Activated CD4-positive, alpha-beta memory T cell treated with anti-CD3 and anti-CD28 coated beads for 36 hours (primary cell): ENCODE results near the gene FAM227B. TPM values are rescaled to one million over a fixed set of nuclear protein-coding genes. Genes with fewer than 3 reads are reported as not detected.
"Not testable (repeated sequence)": the region's sequence is repeated elsewhere in the genome, so short reads cannot be mapped to it uniquely, and the experiment has no call there.

Experiments used
- CTCF ChIA-PET: fragments of 350-600 bp; sonication (Branson Sonifier 250); formaldehyde crosslinking; loops from one replicate; lab custom pipeline; 2021; ENCODE audit warnings: antibody characterized with exemption, inconsistent platforms; lab: Charles Lee
- POLR2A ChIA-PET: fragments of 350-600 bp; sonication (Branson Sonifier 250); formaldehyde crosslinking; loops from one replicate; lab custom pipeline; 2021; ENCODE audit warnings: antibody characterized with exemption; lab: Charles Lee
- DNase-seq: peaks from one replicate; pipeline ENCODE4 v3.0.0-alpha.2; 2020
- H3K27ac Mint-ChIP-seq: one replicate; pipeline ENCODE4 v1.8.0; 2021; ENCODE audit warnings: mixed read lengths
- H3K27me3 Mint-ChIP-seq: one replicate; pipeline ENCODE4 v1.8.0; 2021; ENCODE audit warnings: mixed read lengths
- H3K36me3 Mint-ChIP-seq: one replicate; pipeline ENCODE4 v1.8.0; 2021; ENCODE audit warnings: mixed read lengths
- H3K4me1 Mint-ChIP-seq: one replicate; pipeline ENCODE4 v1.8.0; 2021; ENCODE audit warnings: low read depth, mixed read lengths
- H3K4me3 Mint-ChIP-seq: one replicate; pipeline ENCODE4 v1.8.0; 2021; ENCODE audit warnings: mild to moderate bottlenecking, mixed read lengths
- H3K9me3 Mint-ChIP-seq: one replicate; pipeline ENCODE4 v1.8.0; 2021; ENCODE audit warnings: mixed read lengths
- intact Hi-C: fragments of 100-400 bp; cut with micrococcal nuclease; formaldehyde crosslinking; loops from one replicate; pipeline ENCODE4 v1.15.1; 2023
- total RNA-seq, 2 experiments: library from RNA; stranded (reverse); gene quantifications; one replicate each; pipeline ENCODE4 v1.2.3, GENCODE V29; 2021

The FAM227B gene
- total RNA-seq, 2 experiments from 2014 or later: 2.8 to 3.8 TPM

DNA sequence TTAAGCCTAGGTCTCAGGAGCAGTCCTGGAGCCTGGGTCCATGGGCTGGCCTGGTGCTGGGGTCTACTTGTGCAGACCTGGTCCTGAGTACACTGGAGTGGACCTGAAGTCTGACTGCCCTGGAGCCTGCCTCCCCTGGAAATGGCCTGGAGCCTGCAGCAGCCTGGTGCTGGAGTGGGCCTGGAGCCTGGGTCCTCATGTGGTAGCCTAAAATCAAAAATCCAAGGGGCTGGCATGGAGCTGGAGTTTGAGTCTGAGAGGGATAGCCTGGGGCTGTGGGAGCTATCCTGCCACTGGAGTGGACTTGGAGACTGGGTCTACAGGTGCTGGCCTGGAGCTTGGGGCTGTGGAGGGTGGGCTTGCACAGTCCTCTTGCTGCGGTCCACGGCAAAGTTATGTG, 15.0 kb downstream of the FAM227B start:
- intact Hi-C loops: no loop called here
- ChIA-PET POLR2A (no interaction called here), CTCF (no interaction called here)
- DNase-seq: no peak
- H3K27ac Mint-ChIP-seq: no peak overlapping the region
- peaks cover 29% of the 10 kb centered on the region for H3K36me3 Mint-ChIP-seq
- no peaks in the 10 kb centered on the region for H3K27me3 Mint-ChIP-seq
- no peaks in the 10 kb centered on the region for H3K4me1 Mint-ChIP-seq
- H3K9me3 Mint-ChIP-seq: peaks cover 32% of the 10 kb centered on the region
- no peak overlapping the region for H3K4me3 Mint-ChIP-seq

DNA sequence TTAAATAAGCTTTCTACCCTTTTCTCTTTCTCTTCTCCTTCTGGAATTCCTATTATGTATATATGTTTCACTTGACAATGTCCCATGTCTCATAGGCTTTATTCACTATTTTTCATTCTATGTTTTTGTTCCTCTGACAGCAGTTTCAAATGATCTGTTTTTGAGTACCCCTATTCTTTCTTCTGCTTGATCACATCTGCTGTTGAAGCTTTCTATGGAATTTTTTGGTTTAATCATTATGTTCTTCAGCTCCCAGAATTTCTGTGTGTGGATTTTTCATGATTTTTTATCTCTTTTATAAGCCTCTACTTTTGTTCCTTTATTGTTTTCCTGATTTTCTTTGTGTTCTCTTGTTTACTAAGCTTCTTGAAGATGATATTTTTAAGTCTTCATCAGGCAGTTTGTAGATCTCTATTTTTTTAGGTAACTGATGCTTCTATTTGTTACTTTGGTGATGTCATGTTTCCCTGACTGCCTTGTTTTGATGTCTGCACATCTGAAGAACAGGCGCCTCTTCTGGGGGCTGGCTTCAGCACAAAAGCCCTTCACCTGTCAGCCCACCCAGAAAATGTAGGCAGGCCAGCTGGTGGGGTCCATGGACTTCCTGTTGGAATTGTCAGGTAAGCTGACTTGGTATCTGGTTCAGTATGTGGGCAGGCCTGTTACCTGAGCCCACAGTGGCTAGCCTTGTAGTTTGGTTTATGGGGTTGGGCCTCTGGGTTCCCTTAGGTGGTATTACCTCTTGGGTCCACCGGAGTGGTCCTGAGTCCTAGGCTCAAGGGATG, 15.8 kb downstream of the FAM227B start:
- DNase-seq: no peak
- ChIA-PET CTCF (no interaction called here), POLR2A (no interaction called here)
- Mint-ChIP-seq H3K27ac (no peak overlapping the region), H3K36me3 (peaks cover 29% of the 10 kb centered on the region), H3K27me3 (no peaks in the 10 kb centered on the region), H3K9me3 (peaks cover 35% of the 10 kb centered on the region), H3K4me1 (no peaks in the 10 kb centered on the region), H3K4me3 (no peak overlapping the region)
- intact Hi-C loops: no loop called here

DNA sequence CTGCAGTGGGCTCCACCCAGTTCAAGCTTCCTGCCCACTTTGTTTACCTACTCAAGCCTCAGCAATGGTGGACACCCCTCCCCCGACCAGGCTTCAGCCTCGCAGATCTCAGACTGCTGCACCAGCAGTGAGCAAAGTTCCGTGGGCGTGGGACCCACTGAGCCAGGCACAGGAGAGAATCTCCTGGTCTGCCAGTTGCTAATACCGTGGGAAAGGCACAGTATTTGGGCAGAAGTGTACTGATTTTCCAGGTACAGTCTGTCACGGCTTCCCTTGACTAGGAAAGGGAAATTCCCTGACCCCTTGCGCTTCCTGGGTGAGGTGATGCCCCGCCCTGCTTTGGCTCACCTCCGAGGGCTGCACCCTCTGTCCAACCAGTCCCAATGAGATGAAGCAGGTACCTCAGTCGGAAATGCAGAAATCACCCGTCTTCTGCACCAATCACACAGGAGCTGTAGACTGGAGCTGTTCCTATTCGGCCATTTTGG, 27.7 kb downstream of the FAM227B start:
- H3K27ac Mint-ChIP-seq, H3K4me1 Mint-ChIP-seq, POLR2A ChIA-PET, DNase-seq, intact Hi-C loops, CTCF ChIA-PET, H3K27me3 Mint-ChIP-seq, H3K4me3 Mint-ChIP-seq: not testable (repeated sequence)
- Mint-ChIP-seq H3K36me3 (peaks cover 29% of the 10 kb centered on the region), H3K9me3 (peaks cover 36% of the 10 kb centered on the region)

DNA sequence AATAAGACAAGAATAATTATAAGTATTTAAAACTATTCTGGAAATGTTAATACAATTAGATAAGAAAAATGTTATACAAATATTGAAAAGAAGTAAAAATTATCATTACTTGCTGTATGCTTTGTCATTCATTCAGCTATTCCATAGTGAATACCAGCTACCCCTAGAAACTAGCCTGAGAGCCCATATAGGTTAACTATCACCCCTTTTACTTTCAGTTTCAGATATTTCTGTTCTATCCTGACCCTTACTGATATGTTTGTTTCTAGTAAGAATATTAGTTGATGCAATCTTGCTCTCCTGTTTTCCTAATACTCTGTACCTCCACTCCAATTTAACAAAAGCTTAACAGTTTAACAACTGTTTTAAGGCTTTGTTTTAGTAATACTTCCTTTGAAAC, 31.6 kb downstream of the FAM227B start:
- intact Hi-C loops: no loop called here
- H3K27me3 Mint-ChIP-seq: no peaks in the 10 kb centered on the region
- peaks cover 21% of the 10 kb centered on the region for H3K36me3 Mint-ChIP-seq
- H3K4me3 Mint-ChIP-seq: no peak overlapping the region
- peaks cover 2% of the 10 kb centered on the region for H3K4me1 Mint-ChIP-seq
- CTCF ChIA-PET: no interaction called here
- no peak overlapping the region for H3K27ac Mint-ChIP-seq
- POLR2A ChIA-PET: no interaction called here
- DNase-seq: no peak
- H3K9me3 Mint-ChIP-seq: peaks cover 21% of the 10 kb centered on the region

DNA sequence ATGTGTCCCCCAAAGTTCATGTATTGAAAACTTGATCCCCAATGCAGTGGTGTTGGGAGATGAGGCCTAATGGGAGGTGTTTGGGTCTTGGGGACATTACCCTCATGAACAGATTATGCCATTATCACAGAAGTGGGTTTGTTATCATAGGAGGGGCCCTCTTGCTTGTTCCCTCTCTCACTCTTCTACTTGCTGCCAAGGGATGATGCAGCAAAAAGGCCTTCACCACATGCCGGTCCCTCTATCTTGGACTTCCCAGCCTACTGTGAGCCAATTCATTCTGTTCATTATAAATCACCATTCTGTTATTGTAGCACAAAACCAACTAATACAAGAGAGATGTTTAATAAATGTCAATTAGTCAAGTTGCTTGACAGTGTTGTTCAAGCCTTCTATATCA, 47.2 kb downstream of the FAM227B start:
- Mint-ChIP-seq H3K4me3 (no peak overlapping the region), H3K9me3 (peaks cover 29% of the 10 kb centered on the region), H3K27me3 (no peaks in the 10 kb centered on the region), H3K36me3 (peaks cover 30% of the 10 kb centered on the region), H3K4me1 (no peaks in the 10 kb centered on the region), H3K27ac (no peak overlapping the region)
- CTCF ChIA-PET: no interaction called here
- DNase-seq: no peak
- intact Hi-C loops: no loop called here
- POLR2A ChIA-PET: interaction anchor here (0.7 kb wide), 1 partner anchor 467 kb away, joined by 5 read pairs; no protein-coding TSS in a partner anchor

DNA sequence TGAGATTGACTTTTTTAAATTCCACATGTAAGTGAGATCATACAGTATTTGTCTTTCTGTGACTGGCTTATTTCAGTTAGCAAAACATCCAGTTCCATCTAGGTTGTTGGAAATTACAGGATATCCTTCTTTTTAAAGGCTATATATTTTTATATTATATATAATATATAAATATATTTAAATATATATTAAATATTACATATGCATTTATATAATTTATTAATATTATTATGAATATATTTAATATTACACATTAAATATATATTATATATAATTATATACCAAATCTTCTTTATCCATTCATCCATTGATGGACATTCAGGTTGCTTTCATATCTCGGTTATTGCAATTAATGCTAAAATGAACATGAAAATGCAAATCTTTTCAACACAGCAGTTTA, 49.9 kb downstream of the FAM227B start:
- H3K4me3 Mint-ChIP-seq: no peak overlapping the region
- POLR2A ChIA-PET: no interaction called here
- no peak for DNase-seq
- H3K27me3 Mint-ChIP-seq: no peaks in the 10 kb centered on the region
- intact Hi-C loops: no loop called here
- CTCF ChIA-PET: no interaction called here
- H3K9me3 Mint-ChIP-seq: peaks cover 29% of the 10 kb centered on the region
- no peaks in the 10 kb centered on the region for H3K4me1 Mint-ChIP-seq
- H3K27ac Mint-ChIP-seq: no peak overlapping the region
- H3K36me3 Mint-ChIP-seq: peaks cover 18% of the 10 kb centered on the region

DNA sequence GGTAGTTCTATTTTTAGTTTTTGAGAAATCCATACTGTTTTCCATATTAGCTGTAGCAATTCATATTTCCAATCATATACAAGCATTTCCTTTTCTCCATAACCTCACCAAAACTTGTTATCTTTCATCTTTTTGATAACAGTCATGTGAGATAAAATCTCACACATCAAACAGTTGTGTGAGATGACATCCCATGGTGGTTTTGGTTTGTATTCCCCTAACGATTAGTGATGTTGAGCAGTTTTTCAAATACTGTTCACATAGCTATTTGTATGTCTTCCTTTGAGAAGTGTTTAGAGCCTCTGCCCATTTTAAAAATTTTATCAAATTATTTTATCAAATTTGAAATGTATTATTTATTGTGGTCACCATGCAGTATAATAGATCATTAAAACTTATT, 50.4 kb downstream of the FAM227B start:
- H3K4me3 Mint-ChIP-seq: no peak overlapping the region
- ChIA-PET POLR2A (no interaction called here), CTCF (no interaction called here)

DNA sequence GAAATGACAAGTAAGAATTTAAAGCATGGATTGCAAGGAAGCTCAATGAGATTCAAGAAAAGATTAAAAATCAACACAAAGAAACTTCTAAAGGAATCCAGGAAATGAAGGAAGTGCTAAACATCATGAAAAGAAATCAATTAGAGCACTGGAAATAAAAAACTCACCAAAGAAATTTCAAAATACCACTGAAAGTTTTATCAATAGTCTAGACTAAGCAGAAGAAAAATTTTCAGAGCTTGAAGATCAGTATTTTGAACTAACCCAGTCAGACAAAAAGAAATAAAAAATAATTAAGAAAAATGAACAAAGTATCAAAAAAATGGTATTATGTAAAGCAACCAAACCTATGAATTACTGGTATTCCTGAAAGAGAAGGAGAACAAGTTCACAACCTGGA, 60.6 kb downstream of the FAM227B start:
- ChIA-PET POLR2A (no interaction called here), CTCF (no interaction called here)
- H3K9me3 Mint-ChIP-seq: peaks cover 68% of the 10 kb centered on the region
- intact Hi-C loops: no loop called here
- H3K36me3 Mint-ChIP-seq: peaks cover 12% of the 10 kb centered on the region
- H3K27me3 Mint-ChIP-seq: no peaks in the 10 kb centered on the region
- no peak for DNase-seq
- H3K4me1 Mint-ChIP-seq: no peaks in the 10 kb centered on the region
- no peak overlapping the region for H3K4me3 Mint-ChIP-seq
- H3K27ac Mint-ChIP-seq: no peak overlapping the region

More for the DNA sequence above, 50.4 kb downstream of the FAM227B start:
- no peak overlapping the region for H3K27ac Mint-ChIP-seq
- peaks cover 17% of the 10 kb centered on the region for H3K36me3 Mint-ChIP-seq
- no peak for DNase-seq
- peaks cover 29% of the 10 kb centered on the region for H3K9me3 Mint-ChIP-seq
- no peaks in the 10 kb centered on the region for H3K27me3 Mint-ChIP-seq
- H3K4me1 Mint-ChIP-seq: no peaks in the 10 kb centered on the region
- intact Hi-C loops: no loop called here

DNA sequence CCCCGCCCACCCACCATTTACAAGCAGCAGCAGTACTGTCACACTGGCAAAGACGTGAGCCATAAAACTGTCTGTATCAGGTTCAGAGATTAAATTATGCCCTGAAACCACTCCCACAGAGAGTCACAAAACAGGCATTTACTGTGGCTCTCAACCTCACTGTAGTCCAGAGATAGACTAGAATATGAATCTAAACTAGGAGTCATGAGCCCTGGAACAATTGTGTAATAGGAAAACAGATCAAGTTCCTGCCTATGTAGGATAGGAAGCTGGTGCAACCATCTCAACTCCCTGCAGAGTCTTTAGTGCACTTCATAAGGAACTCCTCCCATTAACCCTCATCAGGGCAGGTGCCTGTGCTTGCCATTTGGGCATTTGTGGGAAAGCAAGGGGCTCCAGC, 61.7 kb downstream of the FAM227B start:
- no peaks in the 10 kb centered on the region for H3K27me3 Mint-ChIP-seq
- intact Hi-C loops: no loop called here
- peaks cover 12% of the 10 kb centered on the region for H3K36me3 Mint-ChIP-seq
- DNase-seq: no peak
- H3K9me3 Mint-ChIP-seq: peaks cover 71% of the 10 kb centered on the region
- ChIA-PET POLR2A (no interaction called here), CTCF (no interaction called here)
- H3K4me1 Mint-ChIP-seq: no peaks in the 10 kb centered on the region
- H3K27ac Mint-ChIP-seq: no peak overlapping the region
- H3K4me3 Mint-ChIP-seq: no peak overlapping the region

DNA sequence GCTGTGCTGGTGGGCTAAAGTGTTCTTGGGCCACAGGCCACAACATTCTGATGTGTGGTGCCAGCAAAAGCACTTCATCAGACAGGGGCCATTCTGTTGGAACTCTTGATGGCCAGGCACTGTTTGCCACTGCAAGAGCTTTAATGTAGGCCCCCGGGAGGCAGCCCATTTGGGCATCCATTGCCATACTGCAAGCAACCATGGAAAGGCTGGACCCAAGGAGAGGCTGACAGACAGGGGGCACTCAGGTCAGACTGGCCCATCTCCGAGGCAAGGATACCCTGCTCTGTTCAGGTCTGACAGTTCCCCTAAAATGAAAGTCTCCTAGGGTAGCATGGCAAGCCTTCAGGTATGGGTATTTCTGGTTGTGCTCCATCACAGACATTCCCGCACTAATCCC, 64.2 kb downstream of the FAM227B start:
- Mint-ChIP-seq H3K9me3 (peaks cover 74% of the 10 kb centered on the region), H3K36me3 (peaks cover 9% of the 10 kb centered on the region), H3K4me3 (no peak overlapping the region), H3K27me3 (no peaks in the 10 kb centered on the region), H3K27ac (no peak overlapping the region), H3K4me1 (no peaks in the 10 kb centered on the region)
- ChIA-PET POLR2A (no interaction called here), CTCF (no interaction called here)
- intact Hi-C loops: no loop called here
- no peak for DNase-seq

DNA sequence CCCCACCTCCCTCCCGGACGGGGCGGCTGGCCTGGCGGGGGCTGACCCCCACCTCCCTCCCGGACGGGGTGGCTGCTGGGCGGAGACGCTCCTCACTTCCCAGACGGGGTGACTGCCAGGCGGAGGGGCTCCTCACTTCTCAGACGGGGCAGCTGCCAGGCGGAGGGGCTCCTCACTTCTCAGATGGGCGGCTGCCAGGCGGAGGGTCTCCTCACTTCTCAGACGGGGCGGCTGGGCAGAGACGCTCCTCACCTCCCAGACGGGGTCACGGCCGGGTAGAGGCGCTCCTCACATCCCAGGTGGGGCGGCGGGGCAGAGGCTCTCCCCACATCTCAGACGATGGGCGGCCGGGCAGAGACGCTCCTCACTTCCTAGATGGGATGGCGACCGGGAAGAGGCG, 70.3 kb downstream of the FAM227B start:
- CTCF ChIA-PET, POLR2A ChIA-PET, H3K4me3 Mint-ChIP-seq, H3K36me3 Mint-ChIP-seq, H3K27me3 Mint-ChIP-seq, H3K4me1 Mint-ChIP-seq, DNase-seq, intact Hi-C loops, H3K27ac Mint-ChIP-seq: not testable (repeated sequence)
- H3K9me3 Mint-ChIP-seq: peaks cover 42% of the 10 kb centered on the region

DNA sequence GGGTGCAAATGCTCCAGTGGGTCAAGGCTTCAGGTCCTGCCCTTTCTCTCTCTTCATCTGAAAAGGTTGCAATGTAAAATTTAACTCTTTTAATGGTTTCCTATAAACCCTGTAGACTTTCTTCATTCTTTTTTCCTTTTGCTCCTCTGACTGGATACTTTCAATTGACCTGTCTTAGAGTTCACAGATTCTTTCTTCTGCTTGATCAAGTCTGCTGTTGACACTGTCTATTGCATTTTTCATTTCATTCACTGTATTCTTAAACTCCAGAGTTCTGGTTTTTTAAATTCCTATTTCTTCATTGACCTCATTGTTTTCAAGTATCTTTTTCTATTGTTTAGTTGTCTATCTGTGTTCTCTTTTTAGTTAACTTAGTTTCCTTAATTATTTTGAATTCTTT, 82.1 kb downstream of the FAM227B start:
- H3K4me1 Mint-ChIP-seq: no peaks in the 10 kb centered on the region
- POLR2A ChIA-PET: no interaction called here
- H3K36me3 Mint-ChIP-seq: no peaks in the 10 kb centered on the region
- no peak for DNase-seq
- CTCF ChIA-PET: no interaction called here
- no peaks in the 10 kb centered on the region for H3K27me3 Mint-ChIP-seq
- peaks cover 42% of the 10 kb centered on the region for H3K9me3 Mint-ChIP-seq
- no peak overlapping the region for H3K4me3 Mint-ChIP-seq
- intact Hi-C loops: no loop called here
- no peak overlapping the region for H3K27ac Mint-ChIP-seq

DNA sequence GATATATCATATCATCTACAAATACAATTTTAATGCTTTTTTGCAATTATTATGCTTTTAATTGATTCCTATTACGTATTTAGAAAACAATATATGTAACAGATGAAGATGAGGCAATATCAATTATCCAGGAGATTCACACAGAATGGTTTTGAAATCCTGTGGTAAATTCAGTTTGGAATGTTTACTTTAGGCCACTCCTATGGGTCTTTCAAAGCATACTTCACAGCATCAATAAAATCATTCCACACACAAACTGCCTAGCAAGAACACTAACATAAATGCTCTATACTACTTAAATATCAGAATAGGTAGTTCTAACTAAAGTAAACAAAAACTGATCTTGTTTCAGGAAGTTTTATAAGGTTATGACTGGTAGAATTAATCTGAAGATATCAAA, 90.5 kb downstream of the FAM227B start:
- H3K27ac Mint-ChIP-seq: no peak overlapping the region
- CTCF ChIA-PET: no interaction called here
- no peaks in the 10 kb centered on the region for H3K4me1 Mint-ChIP-seq
- peaks cover 3% of the 10 kb centered on the region for H3K27me3 Mint-ChIP-seq
- intact Hi-C loops: no loop called here
- no peak overlapping the region for H3K4me3 Mint-ChIP-seq
- DNase-seq: no peak
- H3K36me3 Mint-ChIP-seq: no peaks in the 10 kb centered on the region
- POLR2A ChIA-PET: no interaction called here
- H3K9me3 Mint-ChIP-seq: peaks cover 22% of the 10 kb centered on the region
